GM19372 (cell line): ENCODE data around the gene CLIP1.
"Not testable (repeated sequence)": the region's sequence is repeated elsewhere in the genome, so short reads cannot be mapped to it uniquely, and the experiment has no call there.

Experiments used
- ATAC-seq: cut with Tn5 transposase; IDR thresholded peaks from one replicate; pipeline ENCODE4 v1.9.1; 2021; ENCODE audit warnings: mild to moderate bottlenecking, low read depth, moderate library complexity; ENCODE audit not compliant: unreplicated experiment

The CLIP1 gene

GRCh38 chr12:122437656-122438121, 15.2 kb upstream of the CLIP1 start:
- ATAC-seq: no peak

GRCh38 chr12:122435186-122435585, 12.7 kb upstream of the CLIP1 start:
- ATAC-seq: no peak

- ATAC-seq: not testable (repeated sequence)
Observed at GRCh38 chr12:122429043-122429442, 6.6 kb upstream of the CLIP1 start.

- ATAC-seq: no peak
Observed at GRCh38 chr12:122427403-122427802, 4.9 kb upstream of the CLIP1 start.

GRCh38 chr12:122423258-122424165, 1.0 kb upstream of the CLIP1 start:
- no peak for ATAC-seq

GRCh38 chr12:122422730-122423257, 325 bp upstream of the CLIP1 start:
- ATAC-seq: no peak

GRCh38 chr12:122421187-122421820, 1.2 kb downstream of the CLIP1 start:
- ATAC-seq: no peak

GRCh38 chr12:122420471-122421162, 1.9 kb downstream of the CLIP1 start:
- no peak for ATAC-seq

- not testable (repeated sequence) for ATAC-seq
Observed at GRCh38 chr12:122419094-122419493, 3.4 kb downstream of the CLIP1 start.

- not testable (repeated sequence) for ATAC-seq
Observed at GRCh38 chr12:122415665-122416064, 6.8 kb downstream of the CLIP1 start.

GRCh38 chr12:122413516-122414404, 8.7 kb downstream of the CLIP1 start:
- no peak for ATAC-seq

GRCh38 chr12:122412851-122413433, 9.5 kb downstream of the CLIP1 start:
- ATAC-seq: no peak

GRCh38 chr12:122411537-122411936, 10.9 kb downstream of the CLIP1 start:
- ATAC-seq: no peak

- ATAC-seq: no peak
Observed at GRCh38 chr12:122407208-122407607, 15.3 kb downstream of the CLIP1 start.

GRCh38 chr12:122406701-122407164, 15.7 kb downstream of the CLIP1 start:
- no peak for ATAC-seq

- no peak for ATAC-seq
Observed at GRCh38 chr12:122403831-122404230, 18.6 kb downstream of the CLIP1 start.

GRCh38 chr12:122403115-122403770, 19.2 kb downstream of the CLIP1 start:
- no peak for ATAC-seq

- no peak for ATAC-seq
Observed at GRCh38 chr12:122402264-122402663, 20.2 kb downstream of the CLIP1 start.
